ENCODE data around the gene FGF12.

FGF12 gene

GRCh38 chr3:192237992-192238608 lies 489.2 kb downstream of the FGF12 start:
- Histone ChIP-seq H3K4me3 (no peak overlapping the region), H3K27ac (no peak overlapping the region)
- no peak for DNase-seq (ENCODE audit: low spot score)
- no peak for TF ChIP-seq CTCF (IDR thresholded peaks at IDR 0.05)

GRCh38 chr3:192229866-192230265 lies 497.5 kb downstream of the FGF12 start:
- no peak for DNase-seq (ENCODE audit: low spot score)
- H3K4me3 ChIP-seq: no peak overlapping the region
- H3K27ac ChIP-seq: no peak overlapping the region
- TF ChIP-seq CTCF (IDR thresholded peaks at IDR 0.05): no peak

GRCh38 chr3:192224634-192225155 lies 502.6 kb downstream of the FGF12 start:
- TF ChIP-seq CTCF (IDR thresholded peaks at IDR 0.05): no peak
- H3K27ac ChIP-seq: no peak overlapping the region
- H3K4me3 ChIP-seq: no peak overlapping the region
- no peak for DNase-seq (ENCODE audit: low spot score)

GRCh38 chr3:192223815-192224214 lies 503.5 kb downstream of the FGF12 start:
- TF ChIP-seq CTCF (IDR thresholded peaks at IDR 0.05): no peak
- no peak for DNase-seq (ENCODE audit: low spot score)
- Histone ChIP-seq H3K4me3 (no peak overlapping the region), H3K27ac (no peak overlapping the region)

GRCh38 chr3:192220915-192221314 lies 506.4 kb downstream of the FGF12 start:
- DNase-seq (ENCODE audit: low spot score): no peak
- no peak overlapping the region for H3K27ac ChIP-seq
- H3K4me3 ChIP-seq: no peak overlapping the region
- no peak for TF ChIP-seq CTCF (IDR thresholded peaks at IDR 0.05)

GRCh38 chr3:192219926-192220325 lies 507.4 kb downstream of the FGF12 start:
- no peak for TF ChIP-seq CTCF (IDR thresholded peaks at IDR 0.05)
- H3K27ac ChIP-seq: no peak overlapping the region
- no peak overlapping the region for H3K4me3 ChIP-seq
- no peak for DNase-seq (ENCODE audit: low spot score)

GRCh38 chr3:192216067-192216466 lies 511.3 kb downstream of the FGF12 start:
- Histone ChIP-seq H3K27ac (no peak overlapping the region), H3K4me3 (no peak overlapping the region)
- DNase-seq (ENCODE audit: low spot score): no peak
- no peak for TF ChIP-seq CTCF (IDR thresholded peaks at IDR 0.05)
